ENCODE measurements around the gene ALK. TPM values are rescaled to one million over a fixed set of nuclear protein-coding genes. Genes with fewer than 3 reads are reported as not detected.

The ALK gene
- total RNA-seq, 4 donors from 2014 or later, result 0.66 TPM; not detected in 3

DNA sequence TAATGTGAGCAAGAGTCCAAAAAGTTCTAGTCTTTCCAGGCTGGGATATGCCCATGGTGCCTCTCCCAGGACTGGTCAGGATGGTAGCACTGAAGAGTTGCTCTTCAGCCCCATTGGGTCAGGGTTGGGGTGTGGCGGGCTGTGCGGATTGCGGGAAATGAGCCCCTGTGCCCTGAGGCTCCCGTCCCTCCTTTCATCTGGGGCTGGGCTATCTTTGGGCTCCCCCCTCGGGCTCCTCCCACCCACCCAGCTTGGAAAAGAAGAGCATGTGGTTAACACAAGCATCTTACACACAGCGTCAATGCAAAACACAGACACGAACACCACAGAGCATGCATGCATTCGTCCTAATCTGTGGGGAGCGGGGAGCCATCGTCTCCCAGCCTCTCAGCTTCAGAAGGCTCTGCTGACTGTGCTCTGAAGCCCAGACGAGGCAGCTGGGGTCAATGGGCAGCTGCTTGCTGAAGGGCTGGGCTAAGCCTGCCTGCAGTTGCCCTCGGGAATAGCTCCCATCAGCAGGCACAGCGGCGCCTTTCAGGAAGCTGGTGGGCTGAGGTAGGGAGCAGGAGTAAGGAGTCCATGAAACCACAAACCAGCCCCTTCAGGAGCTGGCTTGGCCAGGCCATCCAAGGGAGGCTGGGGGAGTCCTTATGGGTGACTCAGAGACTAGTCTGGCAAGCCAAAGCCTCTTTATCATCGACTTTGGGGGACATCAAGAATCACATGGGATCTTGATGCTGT, 693.3 kb downstream of the ALK start:
- intact Hi-C loops (cut with DNase I; ENCODE audit: low total_unique reads), result no loop called here
- H3K4me3 ChIP-seq (ENCODE audit: low read depth, poor library complexity, severe bottlenecking), result no peak overlapping the region
- no peak for DNase-seq (ENCODE audit: low spot score in 2 of 2)
- TF ChIP-seq POLR2A (IDR thresholded peaks at IDR 0.05), result no peak
- TF ChIP-seq, protein P1, sequence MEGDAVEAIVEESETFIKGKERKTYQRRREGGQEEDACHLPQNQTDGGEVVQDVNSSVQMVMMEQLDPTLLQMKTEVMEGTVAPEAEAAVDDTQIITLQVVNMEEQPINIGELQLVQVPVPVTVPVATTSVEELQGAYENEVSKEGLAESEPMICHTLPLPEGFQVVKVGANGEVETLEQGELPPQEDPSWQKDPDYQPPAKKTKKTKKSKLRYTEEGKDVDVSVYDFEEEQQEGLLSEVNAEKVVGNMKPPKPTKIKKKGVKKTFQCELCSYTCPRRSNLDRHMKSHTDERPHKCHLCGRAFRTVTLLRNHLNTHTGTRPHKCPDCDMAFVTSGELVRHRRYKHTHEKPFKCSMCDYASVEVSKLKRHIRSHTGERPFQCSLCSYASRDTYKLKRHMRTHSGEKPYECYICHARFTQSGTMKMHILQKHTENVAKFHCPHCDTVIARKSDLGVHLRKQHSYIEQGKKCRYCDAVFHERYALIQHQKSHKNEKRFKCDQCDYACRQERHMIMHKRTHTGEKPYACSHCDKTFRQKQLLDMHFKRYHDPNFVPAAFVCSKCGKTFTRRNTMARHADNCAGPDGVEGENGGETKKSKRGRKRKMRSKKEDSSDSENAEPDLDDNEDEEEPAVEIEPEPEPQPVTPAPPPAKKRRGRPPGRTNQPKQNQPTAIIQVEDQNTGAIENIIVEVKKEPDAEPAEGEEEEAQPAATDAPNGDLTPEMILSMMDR (IDR thresholded peaks at IDR 0.05), result no peak
- 33 to 38% methylated on average over 13 to 15 of the region's 15 CpGs for WGBS, 2 donors

DNA sequence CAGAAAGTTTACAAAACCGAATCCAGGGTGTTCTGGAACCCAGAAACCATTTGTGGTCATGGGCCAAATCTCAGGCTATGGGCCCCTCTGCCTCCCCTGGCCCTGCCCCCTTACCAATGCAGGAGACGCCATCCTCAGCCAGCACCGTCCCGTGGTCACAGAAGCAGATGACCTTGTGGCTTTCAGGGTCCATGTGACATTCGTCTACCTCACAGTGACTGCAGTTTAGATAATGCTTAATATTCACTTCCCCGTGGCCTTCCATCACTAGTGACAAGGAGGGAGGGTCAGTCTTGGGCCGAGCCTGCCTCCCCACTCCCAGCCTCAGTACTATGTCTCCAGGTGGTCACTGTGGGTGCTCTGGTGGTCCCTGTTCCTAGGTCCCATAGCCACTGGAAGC, 694.6 kb downstream of the ALK start:
- intact Hi-C loops (cut with DNase I; ENCODE audit: low total_unique reads), result no loop called here
- DNase-seq (ENCODE audit: low spot score in 2 of 2), result no peak
- H3K4me3 ChIP-seq (ENCODE audit: low read depth, poor library complexity, severe bottlenecking), result no peak overlapping the region
- 71 to 79% methylated on average over 6 to 7 of the region's 7 CpGs for WGBS, 2 donors
- TF ChIP-seq POLR2A (IDR thresholded peaks at IDR 0.05), result no peak
- TF ChIP-seq, protein P1 (IDR thresholded peaks at IDR 0.05), result no peak

DNA sequence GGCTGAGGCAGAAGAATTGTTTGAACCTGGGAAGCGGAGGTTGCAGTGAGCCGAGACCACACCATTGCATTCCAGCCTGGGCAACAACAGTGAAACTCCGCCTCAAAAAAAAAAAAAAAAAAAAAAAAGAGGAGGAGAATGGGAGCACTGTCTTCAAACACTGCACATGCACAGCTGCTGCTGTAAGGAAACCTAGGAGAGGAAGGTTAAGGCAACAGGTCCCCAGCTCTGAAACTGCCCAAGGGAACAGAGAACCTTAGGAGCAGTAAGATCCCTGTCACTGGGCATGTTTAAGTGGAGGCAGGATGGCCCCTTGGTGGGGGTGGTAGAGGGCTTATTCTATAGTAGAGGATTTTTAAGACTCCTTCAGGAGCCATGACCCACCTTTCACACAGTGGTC, 695.0 kb downstream of the ALK start:
- H3K4me3 ChIP-seq (ENCODE audit: low read depth, poor library complexity, severe bottlenecking), result no peak overlapping the region
- DNase-seq (ENCODE audit: low spot score in 2 of 2), result no peak
- intact Hi-C loops (cut with DNase I; ENCODE audit: low total_unique reads), result no loop called here
- 76 to 89% methylated on average over 3 of the region's 3 CpGs for WGBS, 2 donors
- TF ChIP-seq, protein P1 (IDR thresholded peaks at IDR 0.05), result no peak
- no peak for TF ChIP-seq POLR2A (IDR thresholded peaks at IDR 0.05)

DNA sequence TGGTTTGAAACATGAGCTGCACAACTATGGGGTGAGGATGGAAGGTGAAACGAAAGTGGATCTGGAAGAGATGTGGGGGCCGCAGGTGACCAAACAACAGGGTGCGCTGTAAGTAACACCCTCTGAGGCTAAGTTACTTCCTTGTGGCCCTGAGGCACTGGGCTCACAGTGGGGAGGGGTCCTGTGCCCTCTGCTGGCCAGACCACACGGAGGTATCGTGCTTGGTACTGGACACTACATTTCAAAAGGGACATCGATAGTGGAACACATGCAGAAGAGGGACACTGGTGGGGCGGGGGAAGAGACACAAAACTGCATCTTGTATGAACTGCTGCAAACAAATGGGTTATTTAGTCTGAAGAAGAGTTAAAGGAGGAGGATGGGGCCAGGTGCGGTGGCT, 695.6 kb downstream of the ALK start:
- no peak for DNase-seq (ENCODE audit: low spot score in 2 of 2)
- intact Hi-C loops (cut with DNase I; ENCODE audit: low total_unique reads), result no loop called here
- H3K4me3 ChIP-seq (ENCODE audit: low read depth, poor library complexity, severe bottlenecking), result no peak overlapping the region
- TF ChIP-seq, protein P1 (IDR thresholded peaks at IDR 0.05), result no peak
- TF ChIP-seq POLR2A (IDR thresholded peaks at IDR 0.05), result no peak
- 82 to 87% methylated on average over 8 of the region's 8 CpGs for WGBS, 2 donors

DNA sequence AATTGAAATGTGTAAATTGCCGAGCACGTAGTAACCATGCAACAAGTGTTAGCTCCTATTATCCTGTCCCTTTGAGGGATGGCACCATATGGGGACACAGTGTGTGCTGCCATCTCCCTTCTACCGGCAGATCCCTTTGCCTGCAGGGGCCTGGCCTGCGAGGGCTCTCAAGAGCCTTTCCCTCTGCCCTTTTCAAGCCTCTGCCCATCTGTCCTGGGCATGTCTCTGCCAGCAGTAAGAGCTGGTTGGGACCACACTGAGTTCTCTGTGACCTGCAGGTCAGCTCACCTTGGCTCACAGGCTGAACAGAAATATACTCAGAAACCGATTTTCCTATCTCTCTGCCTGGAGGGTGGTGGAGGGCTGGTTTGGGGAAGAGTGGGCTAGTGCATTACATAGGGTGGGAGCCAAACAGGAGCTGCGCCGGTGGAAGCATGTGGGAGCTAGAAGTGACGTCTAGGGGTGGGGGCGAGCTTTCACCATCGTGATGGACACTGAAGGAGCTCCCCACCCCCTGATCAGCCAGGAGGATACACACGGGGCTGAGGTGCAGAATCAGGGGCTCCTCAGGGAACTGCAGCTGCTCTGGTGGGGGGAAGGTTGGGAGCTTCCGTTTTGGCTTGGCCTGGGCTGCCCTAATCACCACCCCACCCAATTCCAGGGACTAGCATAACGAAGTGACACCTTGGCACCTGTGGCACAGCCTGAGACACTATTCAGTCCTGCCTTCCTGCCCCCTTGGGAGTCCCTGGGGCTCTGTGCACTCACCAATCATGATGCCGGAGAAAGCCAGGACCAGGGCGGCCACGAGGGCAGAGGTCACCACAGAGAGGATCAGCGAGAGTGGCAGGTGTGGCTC, 696.5 kb downstream of the ALK start:
- no peak overlapping the region for H3K4me3 ChIP-seq (ENCODE audit: low read depth, poor library complexity, severe bottlenecking)
- TF ChIP-seq POLR2A (IDR thresholded peaks at IDR 0.05), result no peak
- TF ChIP-seq, protein P1 (IDR thresholded peaks at IDR 0.05), result no peak
- intact Hi-C loops (cut with DNase I; ENCODE audit: low total_unique reads), result no loop called here
- DNase-seq (ENCODE audit: low spot score in 2 of 2), result no peak
- 76 to 77% methylated on average over 16 to 17 of the region's 17 CpGs for WGBS, 2 donors
